Suprapubic skin (tissue), 3 donors: ENCODE data around the gene CCSER2.

Experiments
- EP300 ChIP-seq: sonication (generic); formaldehyde crosslinking; IDR thresholded peaks from one replicate; pipeline ENCODE4 v1.6.1; 2017; ENCODE audit warnings: antibody characterized with exemption
- POLR2A ChIP-seq, 2 donors: fragments of 450-650 bp; IDR thresholded peaks; one replicate each; pipeline ENCODE4 v1.6.1; 2017; ENCODE audit warnings: antibody characterized with exemption in 2 of 2, mild to moderate bottlenecking in 2 of 2, moderate library complexity in 2 of 2
- TF ChIP-seq, protein P1 (sequence below), 2 donors: fragments of 200-600 bp in 1 of 2; fragments of 450-650 bp in 1 of 2; sonication (generic) in 1 of 2; IDR thresholded peaks; one replicate each; pipeline ENCODE4 v1.5.1; 2016 to 2019; ENCODE audit warnings: antibody characterized with exemption in 2 of 2, mild to moderate bottlenecking in 1 of 2, moderate library complexity in 1 of 2

DNA sequence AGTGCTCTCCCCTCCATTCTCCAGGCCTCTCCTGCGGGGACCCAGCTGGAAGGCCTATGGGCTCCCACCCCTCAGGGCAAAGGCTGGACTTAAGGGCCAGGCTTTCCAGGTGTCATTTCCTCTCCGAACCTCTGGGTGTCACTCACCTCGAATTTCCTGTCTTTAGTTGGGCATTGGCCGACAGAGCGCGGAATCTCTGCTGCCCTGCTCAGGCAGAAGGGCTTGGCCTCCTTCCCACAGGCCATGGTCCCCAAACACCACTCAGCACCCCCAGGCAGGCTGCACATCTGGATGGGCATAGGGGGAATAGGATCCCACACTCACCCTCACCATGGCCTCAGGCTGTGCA lies 212.9 kb downstream of the CCSER2 start:
- TF ChIP-seq, protein P1, sequence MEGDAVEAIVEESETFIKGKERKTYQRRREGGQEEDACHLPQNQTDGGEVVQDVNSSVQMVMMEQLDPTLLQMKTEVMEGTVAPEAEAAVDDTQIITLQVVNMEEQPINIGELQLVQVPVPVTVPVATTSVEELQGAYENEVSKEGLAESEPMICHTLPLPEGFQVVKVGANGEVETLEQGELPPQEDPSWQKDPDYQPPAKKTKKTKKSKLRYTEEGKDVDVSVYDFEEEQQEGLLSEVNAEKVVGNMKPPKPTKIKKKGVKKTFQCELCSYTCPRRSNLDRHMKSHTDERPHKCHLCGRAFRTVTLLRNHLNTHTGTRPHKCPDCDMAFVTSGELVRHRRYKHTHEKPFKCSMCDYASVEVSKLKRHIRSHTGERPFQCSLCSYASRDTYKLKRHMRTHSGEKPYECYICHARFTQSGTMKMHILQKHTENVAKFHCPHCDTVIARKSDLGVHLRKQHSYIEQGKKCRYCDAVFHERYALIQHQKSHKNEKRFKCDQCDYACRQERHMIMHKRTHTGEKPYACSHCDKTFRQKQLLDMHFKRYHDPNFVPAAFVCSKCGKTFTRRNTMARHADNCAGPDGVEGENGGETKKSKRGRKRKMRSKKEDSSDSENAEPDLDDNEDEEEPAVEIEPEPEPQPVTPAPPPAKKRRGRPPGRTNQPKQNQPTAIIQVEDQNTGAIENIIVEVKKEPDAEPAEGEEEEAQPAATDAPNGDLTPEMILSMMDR (IDR thresholded peaks at IDR 0.05) = peak in 1 of 2 donors; percentile 1
- TF ChIP-seq POLR2A (IDR thresholded peaks at IDR 0.05) = no peak
- TF ChIP-seq EP300 = no peak
